Pulmonary artery endothelial cell (primary cell): Measurements from ENCODE around the gene XIRP2. TPM values are rescaled to one million over a fixed set of nuclear protein-coding genes. Genes with fewer than 3 reads are reported as not detected.

ENCODE experiments used
- DNase-seq: peaks from one replicate; pipeline ENCODE4 v3.0.0-alpha.2; 2011; ENCODE audit warnings: low read depth, low spot score
- total RNA-seq: library from RNA; depleted of rRNA; stranded (reverse); fragments of >200 nt; gene quantifications from 2 replicates; pipeline ENCODE4 v1.2.3, GENCODE V29; 2014

Gene XIRP2
- total RNA-seq, 1 donor from 2014 or later: not detected

- no peak for DNase-seq
Measured at GRCh38 chr2:167289651-167290410, 401.6 kb downstream of the XIRP2 start.

- DNase-seq: peak; percentile 48
Measured at GRCh38 chr2:167292430-167293171, 404.3 kb downstream of the XIRP2 start, which contains the start of gene B3GALT1. Gene B3GALT1, plus strand, starts transcription at chr2:167293001.

- no peak for DNase-seq
Measured at GRCh38 chr2:167293172-167293781, 405.0 kb downstream of the XIRP2 start.

DNA sequence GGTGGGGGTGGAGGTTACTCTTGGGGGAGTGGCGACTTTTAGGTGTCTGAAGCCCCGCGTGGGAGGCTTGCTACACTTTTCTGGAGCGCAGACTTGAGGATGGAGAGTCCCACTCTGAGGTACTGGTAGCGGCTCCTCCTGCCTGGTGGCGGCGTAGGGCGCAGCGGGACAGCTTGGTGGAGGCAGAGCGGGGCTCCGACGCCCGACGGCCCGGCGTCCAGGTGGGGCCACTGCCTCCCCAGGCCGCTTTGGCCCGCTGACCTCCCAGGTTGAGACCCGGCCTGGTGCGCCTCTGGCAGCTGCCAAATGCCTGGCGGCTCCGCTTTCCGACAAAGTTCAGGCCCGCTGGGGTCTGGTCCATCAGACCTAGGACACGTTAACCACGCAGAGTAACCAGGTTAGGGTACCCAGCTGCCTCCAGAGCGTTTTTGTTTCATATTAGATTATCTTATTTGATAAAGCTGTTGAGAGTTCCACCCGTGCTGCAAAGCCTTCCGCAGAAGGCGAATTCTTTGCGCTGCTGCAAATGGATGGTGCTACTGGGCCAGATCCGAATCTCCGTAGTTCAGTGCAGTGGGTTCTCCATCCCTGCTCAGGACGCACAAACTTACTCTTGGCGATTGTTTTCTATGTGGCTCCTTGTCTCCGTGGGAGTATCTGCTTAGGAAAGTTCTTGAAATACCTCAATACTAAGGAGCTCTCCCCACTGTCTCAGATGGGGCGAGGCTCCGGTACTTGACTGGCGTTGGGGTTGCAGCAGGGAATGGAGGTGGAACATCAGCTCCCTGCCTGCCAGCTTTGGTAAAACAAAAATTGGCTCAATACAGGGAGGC lies 405.9 kb downstream of the XIRP2 start:
- no peak for DNase-seq

DNA sequence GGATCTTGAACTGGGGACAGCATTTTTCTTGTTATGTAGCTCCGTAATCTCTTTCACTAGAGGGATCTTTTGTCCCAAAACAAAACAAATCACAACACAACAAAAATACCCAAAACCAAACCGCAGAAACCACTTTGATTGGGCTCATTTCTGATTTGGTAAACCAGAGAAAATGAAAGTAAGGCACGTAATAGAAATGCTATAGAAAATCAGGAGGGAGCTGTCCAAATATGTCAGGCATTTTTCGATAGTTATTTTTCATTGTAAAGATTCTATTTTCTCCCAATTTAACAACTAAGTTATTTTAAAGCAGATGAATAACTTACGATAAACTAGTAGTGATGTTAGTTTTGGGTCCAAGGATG lies 406.5 kb downstream of the XIRP2 start:
- no peak for DNase-seq

DNA sequence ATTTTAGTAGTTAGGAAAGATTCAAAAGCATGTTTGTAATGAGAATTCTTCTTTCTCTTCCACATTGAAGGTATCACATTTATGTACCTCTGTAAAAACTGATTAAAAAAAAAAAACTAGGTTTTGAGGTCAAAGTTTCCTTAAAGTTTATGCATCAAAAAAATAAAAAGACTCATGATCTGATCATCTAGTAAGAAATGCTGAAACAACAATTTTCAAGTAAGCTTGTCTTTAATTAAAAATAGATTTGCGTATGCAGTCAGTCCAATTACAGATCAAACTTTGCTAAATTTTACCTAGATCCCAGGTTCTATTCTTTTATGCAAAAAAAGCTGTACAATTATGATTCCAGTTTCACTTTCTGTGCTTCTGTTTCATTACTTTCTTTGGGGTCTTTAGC lies 409.0 kb downstream of the XIRP2 start:
- no peak for DNase-seq

GRCh38 chr2:167298017-167298416 lies 409.7 kb downstream of the XIRP2 start:
- no peak for DNase-seq
